GM23338 (cell line): Measurements from ENCODE around the gene SYNE3. TPM values are rescaled to one million over a fixed set of nuclear protein-coding genes. Genes with fewer than 3 reads are reported as not detected.

Experiments
- ATAC-seq: fragments of 200-7000 bp; cut with Tn5 transposase; 3 replicates; pipeline ENCODE4 v1.9.1; 2020
- DNase-seq: peaks from one replicate; pipeline ENCODE4 v3.0.0-alpha.2; 2015; ENCODE audit warnings: low spot score
- H2AFZ ChIP-seq: fragments of 200-600 bp; sonication (generic); 2 replicates; pipeline ENCODE4 v1.8.0; 2016; ENCODE audit warnings: antibody characterized with exemption, mild to moderate bottlenecking, moderate library complexity
- H3F3A ChIP-seq: fragments of 200-600 bp; sonication (generic); replicated peaks from 2 replicates; pipeline ENCODE4 v1.8.0; 2017; ENCODE audit warnings: antibody characterized with exemption, mixed run types, low read depth
- H3K27ac ChIP-seq: fragments of 200-600 bp; sonication (generic); 2 replicates; pipeline ENCODE4 v1.6.1; 2016; ENCODE audit warnings: low read depth
- H3K27me3 ChIP-seq: fragments of 200-600 bp; sonication (generic); 2 replicates; pipeline ENCODE4 v1.8.0; 2016; ENCODE audit warnings: mild to moderate bottlenecking, mixed run types, moderate library complexity; ENCODE audit not compliant: insufficient read depth
- H3K36me3 ChIP-seq: fragments of 200-600 bp; sonication (generic); 2 replicates; pipeline ENCODE4 v1.8.0; 2016; ENCODE audit warnings: mild to moderate bottlenecking; ENCODE audit not compliant: insufficient read depth
- H3K4me1 ChIP-seq: fragments of 200-600 bp; sonication (generic); 2 replicates; pipeline ENCODE4 v1.8.0; 2016; ENCODE audit warnings: mild to moderate bottlenecking, moderate library complexity; ENCODE audit not compliant: insufficient read depth
- H3K4me2 ChIP-seq: fragments of 200-600 bp; sonication (generic); 2 replicates; pipeline ENCODE4 v1.7.1; 2017; ENCODE audit warnings: mixed run types
- H3K4me3 ChIP-seq: fragments of 200-600 bp; sonication (generic); 2 replicates; pipeline ENCODE4 v1.6.1; 2016; ENCODE audit warnings: mixed run types
- H3K79me2 ChIP-seq: fragments of 200-600 bp; sonication (generic); replicated peaks from 2 replicates; pipeline ENCODE4 v1.8.0; 2017; ENCODE audit warnings: mild to moderate bottlenecking; ENCODE audit not compliant: insufficient read depth
- H3K9me2 ChIP-seq: fragments of 200-600 bp; sonication (generic); 2 replicates; pipeline ENCODE4 v1.8.0; 2017; ENCODE audit not compliant: insufficient read depth
- H4K20me1 ChIP-seq: fragments of 200-600 bp; sonication (generic); replicated peaks from 2 replicates; pipeline ENCODE4 v1.8.0; 2017; ENCODE audit warnings: mild to moderate bottlenecking; ENCODE audit not compliant: insufficient read depth
- H3K27ac Mint-ChIP-seq: 2 replicates; pipeline ENCODE4 v1.8.0; 2020; ENCODE audit warnings: inconsistent platforms, mild to moderate bottlenecking, moderate library complexity, mixed read lengths
- H3K27me3 Mint-ChIP-seq: 3 replicates; pipeline ENCODE4 v1.8.0; 2022; ENCODE audit warnings: low read depth, mild to moderate bottlenecking, moderate library complexity, mixed read lengths, inconsistent platforms; ENCODE audit not compliant: insufficient read depth, poor library complexity
- H3K36me3 Mint-ChIP-seq: 3 replicates; pipeline ENCODE4 v1.8.0; 2021; ENCODE audit warnings: low read depth, mild to moderate bottlenecking, inconsistent platforms, moderate library complexity, mixed read lengths
- H3K4me1 Mint-ChIP-seq: 3 replicates; pipeline ENCODE4 v1.8.0; 2020; ENCODE audit warnings: mild to moderate bottlenecking, inconsistent platforms, mixed read lengths
- H3K4me3 Mint-ChIP-seq: 3 replicates; pipeline ENCODE4 v1.8.0; 2021; ENCODE audit warnings: moderate library complexity, mild to moderate bottlenecking, inconsistent platforms, mixed read lengths
- H3K9me3 Mint-ChIP-seq: 3 replicates; pipeline ENCODE4 v1.8.0; 2020; ENCODE audit warnings: moderate library complexity, mild to moderate bottlenecking, inconsistent platforms, mixed read lengths
- CTCF ChIP-seq, 2 experiments: fragments of 200-600 bp in 1 of 2; sonication (generic) in 1 of 2; conservative IDR thresholded peaks; 2 replicates each; pipeline versions ENCODE4 v1.5.1 to v1.6.1; 2016 to 2017; ENCODE audit warnings: antibody characterized with exemption in 2 of 2, low read depth in 2 of 2, mild to moderate bottlenecking in 2 of 2, moderate library complexity in 1 of 2
- JUNB ChIP-seq: IDR thresholded peaks from one replicate; pipeline ENCODE4 v1.6.1; 2016; ENCODE audit warnings: antibody characterized with exemption; ENCODE audit not compliant: unreplicated experiment
- STAT1 ChIP-seq: IDR thresholded peaks from one replicate; pipeline ENCODE4 v1.6.1; 2016; ENCODE audit warnings: antibody characterized with exemption; ENCODE audit not compliant: unreplicated experiment
- ZNF114 ChIP-seq: fragments of 250-450 bp; sonication (Bioruptor Pico); IDR thresholded peaks from 2 replicates; pipeline ENCODE4 v1.5.0; 2020; ENCODE audit warnings: mild to moderate bottlenecking, moderate library complexity
- polyA plus RNA-seq: library from polyadenylated mRNA; unstranded; fragments of >200 nt; fragmentation: Nextera tagmentation; extraction: Ambion mirVana; gene quantifications from 2 replicates; pipeline ENCODE4 v1.2.1, GENCODE V29; 2016
- total RNA-seq: library from RNA; depleted of rRNA; stranded (reverse); fragments of >200 nt; shearing (Covaris generic); gene quantifications from 2 replicates; pipeline ENCODE4 v1.2.3, GENCODE V29; 2014
- TF ChIP-seq, protein P1 (sequence below): IDR thresholded peaks from 2 replicates; pipeline ENCODE4 v1.6.1; 2016; ENCODE audit warnings: antibody characterized with exemption

The SYNE3 gene
- total and polyA plus RNA-seq, 2 experiments from 2014 or later: 0.02 to 0.03 TPM

DNA sequence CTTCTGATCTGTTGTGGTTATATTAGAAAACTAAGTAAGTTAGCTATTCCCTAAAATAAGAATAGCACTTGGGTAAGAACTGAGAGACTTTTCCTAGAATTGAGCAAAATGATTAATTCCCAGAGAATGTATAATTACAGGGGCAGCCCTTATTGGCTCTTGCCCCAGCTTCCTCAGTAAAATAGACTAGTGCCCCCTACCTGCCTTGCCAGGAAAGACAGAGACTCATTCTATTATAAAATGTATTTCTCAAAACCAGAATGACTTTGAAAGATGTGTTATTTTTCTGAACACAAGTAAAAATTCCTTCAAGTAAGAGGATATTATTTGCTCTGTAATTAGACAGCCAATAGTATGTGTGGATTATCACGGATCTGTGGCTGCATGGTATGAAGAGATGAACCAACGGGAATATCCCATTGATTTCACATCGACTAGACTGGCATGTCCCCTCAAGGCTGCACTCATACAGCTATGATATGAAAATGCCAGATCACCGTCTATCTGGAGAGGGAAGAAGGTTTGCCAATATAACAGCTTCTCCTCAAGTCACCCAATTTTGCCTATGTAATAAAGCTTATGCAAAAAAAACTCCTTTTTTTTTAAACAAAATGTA, 11.0 kb upstream of the SYNE3 start:
- peaks cover 9% of the 10 kb centered on the region for H3K27me3 Mint-ChIP-seq
- no peak overlapping the region for H3K27ac ChIP-seq
- no peaks in the 10 kb centered on the region for H3F3A ChIP-seq
- peaks cover 22% of the 10 kb centered on the region for H3K36me3 Mint-ChIP-seq
- H3K4me1 ChIP-seq: peaks cover 25% of the 10 kb centered on the region
- H3K27me3 ChIP-seq: no peaks in the 10 kb centered on the region
- ATAC-seq: peak; percentile 38
- H3K9me2 ChIP-seq: no peaks in the 10 kb centered on the region
- TF ChIP-seq STAT1 (no peak), CTCF (conservative IDR thresholded peaks at IDR 0.05; ENCODE audit: low read depth in 2 of 2) (peak; percentile 67 to 95)
- no peak overlapping the region for H3K27ac Mint-ChIP-seq
- H3K4me3 Mint-ChIP-seq: no peak overlapping the region
- DNase-seq: peak; percentile 66
- peaks cover 36% of the 10 kb centered on the region for H3K4me1 Mint-ChIP-seq
- no peak overlapping the region for H3K4me3 ChIP-seq
- peaks cover 35% of the 10 kb centered on the region for H4K20me1 ChIP-seq
- no peak overlapping the region for H2AFZ ChIP-seq
- H3K79me2 ChIP-seq: peaks cover 36% of the 10 kb centered on the region
- H3K9me3 Mint-ChIP-seq: no peaks in the 10 kb centered on the region
- H3K4me2 ChIP-seq: no peak overlapping the region
- 0 out of 2 replicates have a peak, but pooled peaks cover 10% of the 10 kb centered on the region for H3K36me3 ChIP-seq

DNA sequence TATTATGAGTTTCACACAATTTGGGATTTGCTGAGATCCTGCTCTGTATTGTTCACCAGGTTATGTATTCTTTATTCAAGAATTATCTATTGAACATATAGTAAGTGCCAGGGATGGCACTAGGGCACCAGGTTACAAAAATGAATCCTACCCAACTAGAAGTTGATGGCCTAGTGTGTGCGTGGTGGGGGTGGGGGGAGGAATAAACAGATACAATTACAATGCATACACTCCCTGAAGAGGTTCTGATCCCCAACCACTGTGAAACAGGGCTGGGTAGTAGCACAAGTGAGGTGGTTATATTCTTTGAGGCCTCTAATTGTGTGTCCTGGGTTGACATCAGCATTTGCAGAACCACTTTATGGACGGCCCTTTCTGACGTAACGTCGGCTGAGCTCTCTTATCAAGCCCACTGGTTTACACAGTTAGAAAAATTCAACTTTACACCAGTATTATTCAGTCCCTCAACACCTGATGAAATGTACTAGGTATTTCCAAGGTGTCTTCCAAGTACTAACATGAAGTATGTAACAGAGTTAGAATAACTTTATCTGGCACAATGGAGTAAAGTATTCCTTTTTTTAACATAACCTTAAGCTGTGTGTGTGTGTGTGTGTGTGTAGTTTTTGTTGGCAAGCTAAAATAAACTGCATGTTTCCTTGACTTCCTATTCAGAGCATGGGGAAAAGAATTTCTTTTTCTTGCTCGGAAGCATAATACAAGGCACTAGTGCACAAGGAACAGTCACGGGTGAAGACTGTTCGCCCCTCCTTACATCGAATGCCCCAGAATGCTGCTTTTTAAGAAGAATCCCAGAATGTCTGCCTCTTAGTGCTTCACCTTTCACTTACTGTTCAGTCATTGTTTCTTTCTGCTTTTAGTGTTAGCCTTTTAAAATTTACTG, 10.3 kb upstream of the SYNE3 start:
- peaks cover 15% of the 10 kb centered on the region; the same call in 2 of the 3 replicates for H3K36me3 Mint-ChIP-seq
- H3K4me3 ChIP-seq: no peak overlapping the region
- no peak for DNase-seq
- H3K27me3 ChIP-seq: no peaks in the 10 kb centered on the region
- no peak overlapping the region for H3K4me2 ChIP-seq
- H3K27ac Mint-ChIP-seq: 0 out of 2 replicates have a peak overlapping the region, but pooled peaks have one; percentile 36
- no peaks in the 10 kb centered on the region for H3K9me2 ChIP-seq
- H3K79me2 ChIP-seq: peaks cover 29% of the 10 kb centered on the region
- no peak overlapping the region for H3K27ac ChIP-seq
- ATAC-seq: no peak
- peaks cover 28% of the 10 kb centered on the region for H4K20me1 ChIP-seq
- no peaks in the 10 kb centered on the region for H3F3A ChIP-seq
- H2AFZ ChIP-seq: no peak overlapping the region
- H3K27me3 Mint-ChIP-seq: peaks cover 7% of the 10 kb centered on the region
- 0 out of 2 replicates have a peak, but pooled peaks cover 2% of the 10 kb centered on the region for H3K36me3 ChIP-seq
- H3K4me1 Mint-ChIP-seq: peaks cover 30% of the 10 kb centered on the region
- TF ChIP-seq STAT1 (no peak), ZNF114 (no peak), JUNB (no peak)
- TF ChIP-seq, protein P1, sequence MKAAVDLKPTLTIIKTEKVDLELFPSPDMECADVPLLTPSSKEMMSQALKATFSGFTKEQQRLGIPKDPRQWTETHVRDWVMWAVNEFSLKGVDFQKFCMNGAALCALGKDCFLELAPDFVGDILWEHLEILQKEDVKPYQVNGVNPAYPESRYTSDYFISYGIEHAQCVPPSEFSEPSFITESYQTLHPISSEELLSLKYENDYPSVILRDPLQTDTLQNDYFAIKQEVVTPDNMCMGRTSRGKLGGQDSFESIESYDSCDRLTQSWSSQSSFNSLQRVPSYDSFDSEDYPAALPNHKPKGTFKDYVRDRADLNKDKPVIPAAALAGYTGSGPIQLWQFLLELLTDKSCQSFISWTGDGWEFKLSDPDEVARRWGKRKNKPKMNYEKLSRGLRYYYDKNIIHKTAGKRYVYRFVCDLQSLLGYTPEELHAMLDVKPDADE: no peak
- H3K4me3 Mint-ChIP-seq: no peak overlapping the region
- H3K4me1 ChIP-seq: peaks cover 18% of the 10 kb centered on the region
- no peaks in the 10 kb centered on the region for H3K9me3 Mint-ChIP-seq
